IMR-90 (cell line): ENCODE measurements around the gene CYFIP1. TPM values are rescaled to one million over a fixed set of nuclear protein-coding genes. Genes with fewer than 3 reads are reported as not detected.

Experiments used
- ATAC-seq: fragments of 200-7000 bp; cut with Tn5 transposase; 2 replicates; pipeline ENCODE4 v1.9.1; 2020; ENCODE audit warnings: low read depth, mild to moderate bottlenecking, moderate library complexity
- BruUV-seq: library from RNA; stranded (reverse); fragments of 400-500 nt; replicated peaks from 2 replicates; lab custom pipeline; 2021; lab: Mats Ljungman, UMichigan
- CTCF ChIA-PET: fragments of 300-600 bp; formaldehyde crosslinking; extraction: SDS; loops from one replicate; lab custom pipeline; 2021; ENCODE audit warnings: antibody characterized with exemption; lab: Yijun Ruan, JAX
- POLR2A ChIA-PET: fragments of 300-600 bp; sonication (Branson Sonifier 250); formaldehyde crosslinking; loops from one replicate; lab custom pipeline; 2022; ENCODE audit warnings: antibody characterized with exemption; ENCODE audit not compliant: unreplicated experiment; lab: Charles Lee
- DNase-seq: peaks from one replicate; pipeline ENCODE4 v3.0.0; 2013
- H2AFZ ChIP-seq: replicated peaks from 2 replicates; pipeline ENCODE3; 2013; ENCODE audit warnings: low read length, mild to moderate bottlenecking; ENCODE audit not compliant: poor library complexity
- H2AK5ac ChIP-seq: 2 replicates; pipeline ENCODE4 v1.6.1; 2013; ENCODE audit warnings: low read depth, low read length, inconsistent platforms
- H2AK9ac ChIP-seq: replicated peaks from 2 replicates; pipeline ENCODE3; 2013; ENCODE audit warnings: mild to moderate bottlenecking, low read depth, low read length, moderate library complexity; ENCODE audit not compliant: poor library complexity
- H2BK120ac ChIP-seq: 2 replicates; pipeline ENCODE4 v1.6.1; 2013; ENCODE audit warnings: low read depth, low read length, inconsistent platforms
- H2BK15ac ChIP-seq: 3 replicates; pipeline ENCODE4 v1.6.1; 2013; ENCODE audit warnings: low read depth, low read length, inconsistent platforms
- H2BK20ac ChIP-seq: 2 replicates; pipeline ENCODE4 v1.6.1; 2013; ENCODE audit warnings: low read depth, mild to moderate bottlenecking, inconsistent platforms, low read length, moderate library complexity
- H2BK5ac ChIP-seq: 2 replicates; pipeline ENCODE4 v1.6.1; 2013; ENCODE audit warnings: mild to moderate bottlenecking, low read depth, low read length, inconsistent platforms; ENCODE audit not compliant: poor library complexity, severe bottlenecking
- H3K14ac ChIP-seq: replicated peaks from 2 replicates; pipeline ENCODE4 v1.6.1; 2013; ENCODE audit warnings: low read depth, low read length, inconsistent platforms
- H3K18ac ChIP-seq: 2 replicates; pipeline ENCODE4 v1.6.1; 2013; ENCODE audit warnings: low read depth, low read length, control low read depth
- H3K23ac ChIP-seq: 2 replicates; pipeline ENCODE4 v1.6.1; 2013; ENCODE audit warnings: low read depth, low read length, inconsistent platforms
- H3K27ac ChIP-seq: 2 replicates; pipeline ENCODE4 v1.5.1; 2013; ENCODE audit warnings: mild to moderate bottlenecking, control low read depth, low read length; ENCODE audit not compliant: insufficient read depth
- H3K27me3 ChIP-seq: 2 replicates; pipeline ENCODE4 v1.6.1; 2013; ENCODE audit warnings: low read length; ENCODE audit not compliant: control insufficient read depth, insufficient read depth
- H3K36me3 ChIP-seq: 2 replicates; pipeline ENCODE4 v1.6.1; 2013; ENCODE audit warnings: low read length, mixed read lengths; ENCODE audit not compliant: control insufficient read depth, insufficient read depth
- H3K4ac ChIP-seq: 2 replicates; pipeline ENCODE4 v1.6.1; 2013; ENCODE audit warnings: low read depth, low read length, inconsistent platforms
- H3K4me1 ChIP-seq: 2 replicates; pipeline ENCODE4 v1.6.1; 2013; ENCODE audit warnings: low read length, mixed read lengths; ENCODE audit not compliant: control insufficient read depth, insufficient read depth
- H3K4me2 ChIP-seq: 2 replicates; pipeline ENCODE4 v1.6.1; 2013; ENCODE audit warnings: low read depth, mild to moderate bottlenecking, control low read depth, low read length, moderate library complexity
- H3K4me3 ChIP-seq: 2 replicates; pipeline ENCODE4 v1.5.1; 2013; ENCODE audit warnings: low read depth, mild to moderate bottlenecking, control low read depth, low read length, moderate library complexity; ENCODE audit not compliant: insufficient read depth
- H3K56ac ChIP-seq: 2 replicates; pipeline ENCODE4 v1.6.1; 2013; ENCODE audit warnings: low read length, inconsistent platforms; ENCODE audit not compliant: insufficient read depth; ENCODE audit errors: extremely low read depth
- H3K79me1 ChIP-seq, 2 experiments: 2 replicates each; pipeline ENCODE4 v1.6.1; 2013; ENCODE audit warnings: low read length in 2 of 2, inconsistent platforms in 1 of 2, low read depth in 1 of 2
- H3K9ac ChIP-seq: 2 replicates; pipeline ENCODE4 v1.6.1; 2013; ENCODE audit warnings: low read depth, low read length, control low read depth
- H3K9me1 ChIP-seq: 2 replicates; pipeline ENCODE4 v1.6.1; 2013; ENCODE audit warnings: low read length, inconsistent platforms; ENCODE audit not compliant: insufficient read depth
- H3K9me3 ChIP-seq: 2 replicates; pipeline ENCODE4 v1.6.1; 2013; ENCODE audit warnings: low read length; ENCODE audit not compliant: control insufficient read depth, insufficient read depth
- H4K20me1 ChIP-seq: 2 replicates; pipeline ENCODE4 v1.6.1; 2013; ENCODE audit warnings: low read length, inconsistent platforms; ENCODE audit not compliant: insufficient read depth
- H4K5ac ChIP-seq: 2 replicates; pipeline ENCODE4 v1.6.1; 2013; ENCODE audit warnings: mild to moderate bottlenecking, low read depth, low read length, control low read depth
- H4K8ac ChIP-seq, 2 experiments: 2 replicates each; pipeline ENCODE4 v1.6.1; 2013; ENCODE audit warnings: low read depth in 2 of 2, low read length in 2 of 2, control low read depth in 1 of 2, inconsistent platforms in 1 of 2
- H4K91ac ChIP-seq: 2 replicates; pipeline ENCODE4 v1.6.1; 2013; ENCODE audit warnings: low read depth, low read length, inconsistent platforms; ENCODE audit not compliant: insufficient read depth
- MAFK ChIP-seq: IDR thresholded peaks from 2 replicates; pipeline ENCODE4 v1.6.1; 2012; ENCODE audit warnings: low read depth, low read length, improper control_type of control experiment
- WGBS, 2 experiments: methylation state at CpG; one replicate each; pipeline versions ENCODE4 v1.1.5 to v1.1.7; 2013; ENCODE audit warnings: missing lambda C conversion rate in 2 of 2; ENCODE audit not compliant: insufficient read length in 1 of 2; ENCODE audit errors: extremely low coverage in 2 of 2; 5-methylcytosine and 5-hydroxymethylcytosine counted together
- dilution Hi-C: fragments of 300-500 bp; cut with HindIII; formaldehyde crosslinking; loops from one replicate; pipeline ENCODE4 v1.14.3; 2018; ENCODE audit warnings: low sequenced_read_pairs; ENCODE audit not compliant: unreplicated experiment
- in situ Hi-C: fragments of 300-500 bp; cut with MboI; formaldehyde crosslinking; loops from 3 replicates; pipeline ENCODE4 v1.14.3; 2019; ENCODE audit warnings: low sequenced_read_pairs, inconsistent platforms, mixed read lengths
- intact Hi-C: fragments of 100-400 bp; cut with micrococcal nuclease; formaldehyde crosslinking; loops from 2 replicates; pipeline ENCODE4 v1.10.0; 2022
- polyA plus RNA-seq, 3 experiments: library from polyadenylated mRNA; depleted of rRNA; stranded (reverse); fragments of >200 nt; gene quantifications; 2 replicates each; pipeline ENCODE4 v1.2.3, GENCODE V29; 2012; ENCODE audit warnings: low replicate concordance in 1 of 3
- total RNA-seq: library from RNA; depleted of rRNA; stranded (reverse); fragments of >200 nt; gene quantifications from 2 replicates; pipeline ENCODE4 v1.2.3, GENCODE V29; 2012

The CYFIP1 gene
- total and polyA plus RNA-seq, 2 of the 4 experiments (the other 2 are of a cell fraction): 58.4 to 163 TPM

DNA sequence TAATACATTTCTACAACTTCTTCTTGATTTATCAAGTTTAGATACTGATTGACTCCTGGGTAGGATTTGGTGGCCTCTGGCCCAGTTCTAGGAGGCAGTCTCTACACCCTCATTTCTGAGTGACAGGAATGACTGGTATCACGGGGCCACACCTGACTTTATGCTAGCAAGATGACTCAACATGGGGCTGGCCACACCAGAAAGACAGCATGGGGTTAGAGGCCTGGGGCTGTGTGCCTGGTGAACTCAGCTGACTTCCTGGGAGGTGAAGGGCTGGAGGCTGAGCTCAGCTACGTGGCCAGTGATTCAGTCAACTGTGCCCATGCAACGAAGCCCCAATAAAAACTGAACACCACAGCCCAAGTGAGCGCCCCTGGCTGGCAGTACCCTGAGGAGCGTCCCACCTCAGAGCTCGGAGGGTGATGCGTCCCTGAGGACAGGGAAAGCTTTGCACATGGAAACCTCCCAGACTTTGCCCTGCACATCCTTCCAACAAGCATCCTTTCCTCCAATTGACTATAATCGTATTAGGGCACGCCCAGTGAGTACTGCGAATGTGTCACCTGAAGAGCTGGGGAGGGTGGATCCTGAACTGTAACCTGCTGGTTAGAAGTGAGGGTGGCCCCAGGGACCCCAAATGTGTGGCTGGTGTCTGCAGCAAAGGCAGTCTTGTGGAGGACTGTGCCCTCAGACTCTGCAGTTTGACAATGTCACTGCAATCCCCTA, 84.5 kb downstream of the CYFIP1 start:
- no TSS peak for BruUV-seq
- dilution Hi-C loops: no loop called here

More for the DNA sequence above, 84.5 kb downstream of the CYFIP1 start:
- Histone ChIP-seq H3K4me1 (no peaks in the 10 kb centered on the region; the same call in 1 of the 2 replicates), H3K4ac (no peak overlapping the region), H3K56ac (no peak overlapping the region), H4K91ac (no peak overlapping the region), H2BK15ac (no peak overlapping the region), H2BK20ac (no peak overlapping the region), H2AFZ (no peak overlapping the region), H2AK5ac (no peak overlapping the region), H3K27me3 (no peaks in the 10 kb centered on the region), H3K9me1 (peaks cover 10% of the 10 kb centered on the region; the same call in 1 of the 2 replicates), H4K20me1 (no peaks in the 10 kb centered on the region), H2AK9ac (peak overlapping the region; percentile 29), H4K5ac (no peak overlapping the region), H3K9ac (no peak overlapping the region), H3K79me1 (peaks cover 13% of the 10 kb centered on the region in 2 experiments; a peak in 3 of 4 replicates), H3K4me3 (no peak overlapping the region), H3K36me3 (peaks cover 47% of the 10 kb centered on the region), H2BK120ac (no peak overlapping the region), H3K9me3 (no peaks in the 10 kb centered on the region), H2BK5ac (no peak overlapping the region), H3K4me2 (no peak overlapping the region), H3K27ac (no peak overlapping the region), H3K23ac (no peak overlapping the region), H3K14ac (no peak overlapping the region), H4K8ac (no peak overlapping the region), H3K18ac (no peak overlapping the region)
- TF ChIP-seq MAFK: no peak
- in situ Hi-C loops (no loop called here), intact Hi-C loops (no loop called here)
- CTCF ChIA-PET: no interaction called here
- POLR2A ChIA-PET: no interaction called here
- peak; percentile 46; the same call in 1 of the 2 replicates for ATAC-seq
- WGBS, 2 experiments: 80% methylated on average over 1 of the region's 10 CpGs; no CpG with 5 or more reads in 1 of the 2 experiments
- peak; percentile 34 for DNase-seq
